ENCODE data around the gene CEP85L.
A peak's percentile ranks its signal among the peaks of the same experiment; 100 is the strongest.

The CEP85L gene

GRCh38 chr6:118651282-118652050, at the start of gene CEP85L:
Gene CEP85L (minus strand): TSS chr6:118651591. CDS start chr6:118651269, 322 bp downstream.
- DNase-seq (ENCODE audit: low read depth, low spot score): peak; percentile 20
- Histone ChIP-seq H3K9me3 (ENCODE audit: low read depth, low read length) (no peaks in the 10 kb centered on the region), H3K4me3 (peak within 1 kb of the TSS; percentile 87), H3K36me3 (ENCODE audit: insufficient read depth, low read length) (no peaks in the 10 kb centered on the region), H3K27ac (0 out of 2 replicates have a peak within 1 kb of the TSS, but pooled peaks have one; percentile 21), H3K9ac (ENCODE audit: insufficient read length) (peak within 1 kb of the TSS; percentile 83)
- TF ChIP-seq FOXP2 (optimal IDR thresholded peaks at IDR 0.05; ENCODE audit: control extremely low read depth, extremely low read length, insufficient read depth) (peak; percentile 7), EZH2 (IDR thresholded peaks at IDR 0.05) (no peak), POLR2AphosphoS5 (IDR thresholded peaks at IDR 0.05; ENCODE audit: borderline replicate concordance, low read depth, low read length) (peak; percentile 83)

DNA sequence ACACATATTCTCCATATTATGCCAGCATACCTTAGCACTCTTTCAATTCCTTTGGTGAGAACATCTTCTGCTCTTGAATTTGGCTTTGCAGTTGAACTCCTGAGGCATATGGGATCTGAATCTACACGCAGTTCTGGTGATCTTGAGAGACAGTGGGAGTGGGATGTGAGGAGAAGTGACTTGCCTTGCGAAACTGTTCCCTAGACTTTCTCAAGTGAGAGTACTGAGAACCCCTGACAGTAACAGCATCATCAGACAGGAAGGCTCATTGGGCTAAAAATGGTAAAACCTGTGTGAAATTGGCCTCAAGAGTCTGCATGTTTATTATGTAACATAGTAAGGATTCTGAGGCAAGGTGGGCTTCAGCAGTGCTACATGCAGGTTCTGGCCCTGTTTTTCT, 49.1 kb upstream of the CEP85L start:
- DNase-seq (ENCODE audit: low read depth, low spot score): no peak
- H3K9me3 ChIP-seq (ENCODE audit: low read depth, low read length): no peaks in the 10 kb centered on the region
- no peak overlapping the region for H3K4me3 ChIP-seq
- H3K9ac ChIP-seq (ENCODE audit: insufficient read length): no peak overlapping the region
- TF ChIP-seq FOXP2 (optimal IDR thresholded peaks at IDR 0.05; ENCODE audit: control extremely low read depth, extremely low read length, insufficient read depth): no peak
- TF ChIP-seq POLR2AphosphoS5 (IDR thresholded peaks at IDR 0.05; ENCODE audit: borderline replicate concordance, low read depth, low read length): no peak
- TF ChIP-seq EZH2 (IDR thresholded peaks at IDR 0.05): no peak
- no peak overlapping the region for H3K27ac ChIP-seq
- no peaks in the 10 kb centered on the region for H3K36me3 ChIP-seq (ENCODE audit: insufficient read depth, low read length)

DNA sequence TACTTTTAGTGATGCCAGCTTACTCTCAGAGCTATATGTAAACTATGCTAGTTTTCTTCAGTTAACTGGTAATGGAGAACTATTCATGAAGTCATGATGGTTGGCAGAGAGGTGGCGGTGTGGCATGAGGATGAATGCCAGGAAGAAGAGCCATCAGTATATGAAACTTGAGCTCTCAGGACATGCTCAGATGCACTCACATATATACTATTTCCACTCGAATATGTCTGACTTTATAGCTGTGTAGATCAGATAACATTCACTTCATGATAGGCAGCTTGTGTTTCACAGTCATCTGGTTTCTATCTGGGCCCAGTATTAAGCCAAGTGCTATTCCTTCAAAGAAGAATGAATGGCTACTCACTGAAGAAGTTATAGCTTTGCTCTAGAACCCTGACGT, 46.2 kb upstream of the CEP85L start:
- Histone ChIP-seq H3K27ac (no peak overlapping the region), H3K4me3 (no peak overlapping the region), H3K9me3 (ENCODE audit: low read depth, low read length) (no peaks in the 10 kb centered on the region), H3K9ac (ENCODE audit: insufficient read length) (no peak overlapping the region), H3K36me3 (ENCODE audit: insufficient read depth, low read length) (no peaks in the 10 kb centered on the region)
- no peak for TF ChIP-seq EZH2 (IDR thresholded peaks at IDR 0.05)
- no peak for TF ChIP-seq FOXP2 (optimal IDR thresholded peaks at IDR 0.05; ENCODE audit: control extremely low read depth, extremely low read length, insufficient read depth)
- TF ChIP-seq POLR2AphosphoS5 (IDR thresholded peaks at IDR 0.05; ENCODE audit: borderline replicate concordance, low read depth, low read length): no peak
- no peak for DNase-seq (ENCODE audit: low read depth, low spot score)

DNA sequence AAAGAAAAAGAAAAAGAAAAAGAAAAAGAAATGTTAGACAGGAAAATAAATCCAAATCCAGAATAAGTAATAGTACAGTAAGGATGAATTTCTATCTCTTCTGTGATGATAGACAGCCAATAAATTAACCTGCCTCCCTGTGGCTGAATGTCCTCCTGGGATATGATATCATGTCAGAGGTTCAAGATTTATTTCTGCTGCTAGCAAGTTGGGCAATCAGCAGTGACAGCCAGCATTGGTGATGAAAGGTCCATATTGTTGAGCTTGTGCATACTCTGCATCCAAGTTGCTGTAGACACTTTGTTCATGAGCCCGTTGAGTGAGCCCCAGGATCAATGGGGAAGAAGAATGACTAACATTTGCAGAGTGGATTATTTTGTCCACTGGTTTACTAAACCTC, 44.9 kb upstream of the CEP85L start:
- no peaks in the 10 kb centered on the region for H3K36me3 ChIP-seq (ENCODE audit: insufficient read depth, low read length)

DNA sequence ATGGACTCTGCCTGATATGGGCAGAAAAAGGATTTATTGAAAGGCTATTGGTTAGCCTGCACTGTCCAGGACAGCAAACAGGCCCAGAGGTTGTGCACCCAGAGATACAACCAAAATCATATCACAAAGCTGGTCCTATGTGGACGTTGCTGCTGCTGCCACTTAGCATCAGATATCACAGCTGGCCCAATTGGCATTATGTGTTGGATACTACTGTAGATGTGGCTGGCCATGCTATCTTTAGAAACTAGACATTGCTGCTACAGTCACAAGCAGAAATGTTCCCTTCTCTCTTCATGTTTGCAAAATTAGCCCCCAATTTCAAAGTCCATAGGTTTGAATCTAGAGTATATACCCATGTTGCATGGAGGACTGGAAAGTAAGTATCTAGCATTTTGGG, 42.2 kb upstream of the CEP85L start:
- TF ChIP-seq EZH2 (IDR thresholded peaks at IDR 0.05) (no peak), POLR2AphosphoS5 (IDR thresholded peaks at IDR 0.05; ENCODE audit: borderline replicate concordance, low read depth, low read length) (no peak), FOXP2 (optimal IDR thresholded peaks at IDR 0.05; ENCODE audit: control extremely low read depth, extremely low read length, insufficient read depth) (no peak)
- H3K9me3 ChIP-seq (ENCODE audit: low read depth, low read length): no peaks in the 10 kb centered on the region
- no peak overlapping the region for H3K4me3 ChIP-seq

More for the DNA sequence above, 44.9 kb upstream of the CEP85L start:
- Histone ChIP-seq H3K9ac (ENCODE audit: insufficient read length) (no peak overlapping the region), H3K9me3 (ENCODE audit: low read depth, low read length) (no peaks in the 10 kb centered on the region), H3K4me3 (no peak overlapping the region), H3K27ac (no peak overlapping the region)
- no peak for DNase-seq (ENCODE audit: low read depth, low spot score)
- TF ChIP-seq POLR2AphosphoS5 (IDR thresholded peaks at IDR 0.05; ENCODE audit: borderline replicate concordance, low read depth, low read length): no peak
- no peak for TF ChIP-seq EZH2 (IDR thresholded peaks at IDR 0.05)
- no peak for TF ChIP-seq FOXP2 (optimal IDR thresholded peaks at IDR 0.05; ENCODE audit: control extremely low read depth, extremely low read length, insufficient read depth)

DNA sequence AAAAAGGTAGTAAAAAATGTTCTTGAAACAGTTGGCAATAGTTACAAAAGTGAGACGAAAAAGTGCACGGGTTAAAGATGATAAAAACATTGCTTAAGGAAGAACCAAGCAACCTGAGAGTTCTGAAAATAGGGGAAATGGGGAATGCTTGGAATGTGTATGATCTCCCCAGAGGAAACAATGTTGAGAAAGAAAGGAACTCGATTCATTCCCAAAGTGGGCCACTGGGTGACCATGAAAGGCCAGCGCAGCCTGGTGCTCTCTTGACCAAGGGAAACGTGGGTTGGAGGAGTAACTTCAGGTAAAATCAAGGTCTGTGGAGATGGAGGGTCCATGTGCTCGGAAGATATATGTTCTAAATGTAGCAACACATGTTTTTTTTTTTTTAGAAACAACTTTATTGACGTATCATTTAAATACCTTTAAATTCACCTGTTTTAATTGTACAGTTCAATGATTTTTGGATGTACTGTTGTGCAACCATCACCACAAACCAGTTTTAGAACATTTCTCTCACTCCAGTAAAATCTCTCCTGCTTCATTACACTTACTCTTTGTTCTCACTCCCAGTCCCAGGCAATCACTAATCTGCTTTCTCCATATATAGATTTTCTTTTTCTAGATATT, 34.5 kb upstream of the CEP85L start:
- no peak for DNase-seq (ENCODE audit: low read depth, low spot score)
- no peak overlapping the region for H3K9ac ChIP-seq (ENCODE audit: insufficient read length)
- no peak for TF ChIP-seq FOXP2 (optimal IDR thresholded peaks at IDR 0.05; ENCODE audit: control extremely low read depth, extremely low read length, insufficient read depth)
- no peak for TF ChIP-seq POLR2AphosphoS5 (IDR thresholded peaks at IDR 0.05; ENCODE audit: borderline replicate concordance, low read depth, low read length)
- TF ChIP-seq EZH2 (IDR thresholded peaks at IDR 0.05): no peak
- no peaks in the 10 kb centered on the region for H3K36me3 ChIP-seq (ENCODE audit: insufficient read depth, low read length)
- H3K27ac ChIP-seq: no peak overlapping the region
- no peak overlapping the region for H3K4me3 ChIP-seq
- H3K9me3 ChIP-seq (ENCODE audit: low read depth, low read length): no peaks in the 10 kb centered on the region

More for the DNA sequence above, 42.2 kb upstream of the CEP85L start:
- Histone ChIP-seq H3K27ac (no peak overlapping the region), H3K36me3 (ENCODE audit: insufficient read depth, low read length) (no peaks in the 10 kb centered on the region), H3K9ac (ENCODE audit: insufficient read length) (no peak overlapping the region)
- no peak for DNase-seq (ENCODE audit: low read depth, low spot score)

DNA sequence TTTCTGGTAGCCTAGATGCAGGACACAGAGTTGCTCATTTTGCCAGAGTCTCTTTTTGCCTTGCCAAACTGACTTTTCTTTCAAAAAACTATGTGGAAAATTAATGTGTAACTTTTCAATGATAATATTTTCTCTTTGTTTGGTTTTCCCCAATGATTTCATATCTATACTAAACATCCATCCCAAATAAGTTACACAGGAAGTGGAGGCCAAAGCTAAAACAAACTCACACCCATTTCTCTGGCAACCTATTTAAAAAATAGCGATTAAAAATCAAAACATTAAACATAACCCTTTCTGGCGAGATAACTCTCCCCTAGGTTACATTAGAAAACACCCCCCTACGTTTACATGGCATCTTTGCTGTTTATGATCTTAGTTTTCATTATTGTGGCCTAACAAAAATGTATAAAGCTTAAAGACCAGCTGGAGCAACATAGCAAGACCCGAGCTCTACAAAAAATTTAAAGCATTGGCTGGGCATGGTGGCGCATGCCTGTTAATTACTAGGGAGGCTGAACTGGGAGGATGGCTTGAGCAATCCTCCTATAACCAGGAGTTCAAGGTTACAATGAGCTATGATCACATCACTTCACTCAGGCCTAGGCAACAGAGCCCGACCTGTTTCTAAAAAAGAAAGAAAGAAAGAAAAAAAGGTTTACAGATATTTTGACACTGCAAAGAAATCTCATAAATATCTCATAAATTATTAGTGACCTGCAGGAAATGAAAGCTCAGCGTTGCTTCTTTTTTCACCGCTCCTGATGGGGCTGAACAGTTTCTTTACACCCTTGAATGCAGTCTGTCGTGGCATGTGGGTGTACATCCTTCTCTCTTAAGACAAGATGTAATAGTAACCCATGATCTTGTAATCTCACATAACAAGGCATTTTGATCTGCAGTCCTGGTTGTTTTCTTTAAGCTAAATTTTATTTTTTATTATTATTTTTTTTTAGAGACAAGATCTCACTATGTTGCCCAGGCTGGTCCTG, 32.8 kb upstream of the CEP85L start:
- Histone ChIP-seq H3K27ac (no peak overlapping the region), H3K9me3 (ENCODE audit: low read depth, low read length) (no peaks in the 10 kb centered on the region), H3K9ac (ENCODE audit: insufficient read length) (no peak overlapping the region), H3K4me3 (no peak overlapping the region), H3K36me3 (ENCODE audit: insufficient read depth, low read length) (no peaks in the 10 kb centered on the region)
- no peak for TF ChIP-seq FOXP2 (optimal IDR thresholded peaks at IDR 0.05; ENCODE audit: control extremely low read depth, extremely low read length, insufficient read depth)
- TF ChIP-seq EZH2 (IDR thresholded peaks at IDR 0.05): no peak
- TF ChIP-seq POLR2AphosphoS5 (IDR thresholded peaks at IDR 0.05; ENCODE audit: borderline replicate concordance, low read depth, low read length): no peak
- DNase-seq (ENCODE audit: low read depth, low spot score): no peak
